ENCODE measurements around the gene VAMP5. TPM values are rescaled to one million over a fixed set of nuclear protein-coding genes. Genes with fewer than 3 reads are reported as not detected.

VAMP5 gene
- total and polyA plus RNA-seq, 2 donors (not counting 1 experiment from before 2014, with no cell fraction given): 16.9 to 28.6 TPM

DNA sequence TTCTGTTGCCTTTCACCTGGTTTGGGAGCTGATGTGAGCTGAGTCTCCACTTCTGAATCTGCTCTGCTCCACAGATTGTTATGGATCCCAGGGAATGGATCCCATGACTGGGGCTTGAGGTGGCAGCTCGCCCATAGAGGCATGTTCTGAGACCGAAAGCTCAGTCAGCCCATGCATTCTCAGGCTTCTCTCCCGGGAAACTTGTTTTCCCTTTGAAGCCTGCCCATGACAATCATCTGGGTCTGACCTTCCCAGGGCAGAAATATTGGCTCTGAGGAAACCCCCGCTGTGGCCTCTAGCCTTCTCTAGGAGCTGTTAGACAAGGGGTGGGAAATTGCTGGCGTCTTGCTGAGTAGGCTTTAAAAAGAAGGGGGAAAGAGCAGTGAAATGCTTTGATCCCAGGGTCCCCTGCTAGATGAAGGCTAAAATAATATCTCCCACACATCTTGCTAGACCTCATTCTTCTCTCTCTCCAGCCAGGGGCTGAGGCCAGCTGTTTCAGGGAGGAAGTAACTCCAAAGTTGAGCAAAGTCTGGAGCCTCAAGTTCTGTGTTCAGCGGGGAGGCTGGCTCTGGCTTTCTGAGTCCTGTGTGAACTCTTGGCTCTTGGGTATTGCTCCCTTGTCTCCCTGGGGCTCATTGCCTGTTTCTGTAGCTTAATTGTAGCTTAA, 4.8 kb upstream of the VAMP5 start:
- Mint-ChIP-seq H3K27ac (peak overlapping the region; percentile 96), H3K4me3 (peak overlapping the region; percentile 93), H3K27me3 (no peaks in the 10 kb centered on the region), H3K4me1 (peaks cover 45% of the 10 kb centered on the region), H3K9me3 (ENCODE audit: insufficient read depth) (no peaks in the 10 kb centered on the region)
- Histone ChIP-seq H2AFZ (ENCODE audit: insufficient read depth, low read depth, low read length, poor library complexity, severe bottlenecking) (no peak overlapping the region), H3K79me2 (ENCODE audit: control insufficient read depth, insufficient read depth, low read length) (peaks cover 37% of the 10 kb centered on the region), H3K4me2 (replicated peaks; ENCODE audit: low read depth, low read length, poor library complexity, severe bottlenecking) (peak overlapping the region; percentile 96), H3K27me3 (replicated peaks in 1 of 4; ENCODE audit: control extremely low read depth in 1 of 4, control insufficient read depth in 3 of 4, insufficient read depth in 4 of 4, low read length in 3 of 4) (no peaks in the 10 kb centered on the region), H3K4me1 (ENCODE audit: control insufficient read depth in 2 of 2, insufficient read depth in 2 of 2, low read length in 2 of 2) (peaks cover 23 to 44% of the 10 kb centered on the region in 2 donors), H3K9me3 (ENCODE audit: control extremely low read depth in 1 of 3, control insufficient read depth in 2 of 3, insufficient read depth in 1 of 3, low read length in 2 of 3) (no peaks in the 10 kb centered on the region), H3K27ac (ENCODE audit: low read length in 2 of 2) (peak overlapping the region in 1 of 2 donors; percentile 87), H3K9ac (ENCODE audit: low read length) (peak overlapping the region; percentile 91), H3K4me3 (ENCODE audit: control extremely low read depth in 1 of 5, extremely low read depth in 1 of 5, insufficient read depth in 1 of 5, low read depth in 2 of 5, low read length in 4 of 5) (peak overlapping the region in 4 of 5 experiments; percentile 50 to 97 (median 70)), H3K36me3 (replicated peaks in 1 of 2; ENCODE audit: control extremely low read depth in 1 of 2, control insufficient read depth in 1 of 2, extremely low read depth in 1 of 2, insufficient read depth in 2 of 2, low read length in 1 of 2) (peaks cover 0 to 23% of the 10 kb centered on the region in 2 experiments), H4K20me1 (ENCODE audit: control insufficient read depth, insufficient read depth, low read length, poor library complexity, severe bottlenecking) (peaks cover 7% of the 10 kb centered on the region)
- intact Hi-C loops (cut with micrococcal nuclease): no loop called here
- 58% methylated on average over 5 of the region's 6 CpGs for WGBS (ENCODE audit: insufficient coverage)
- ATAC-seq (ENCODE audit: low read depth) (no peak), DNase-seq (no peak)
- ChIA-PET CTCF (interaction anchor here (1.4 to 1.5 kb wide), 2 partner anchors 8 to 58 kb away, joined by 3 to 5 read pairs; no protein-coding TSS in a partner anchor), POLR2A (interaction anchor here (0.7 to 1.2 kb wide), 3 partner anchors 16 to 434 kb away, joined by 4 to 5 read pairs (median 4); partner anchors contain the start of genes MAT2A and RNF181)
- TF ChIP-seq EZH2 (IDR thresholded peaks at IDR 0.05; ENCODE audit: borderline replicate concordance, insufficient read depth, low read depth, low read length, poor library complexity, severe bottlenecking): no peak
- TF ChIP-seq, protein P1, sequence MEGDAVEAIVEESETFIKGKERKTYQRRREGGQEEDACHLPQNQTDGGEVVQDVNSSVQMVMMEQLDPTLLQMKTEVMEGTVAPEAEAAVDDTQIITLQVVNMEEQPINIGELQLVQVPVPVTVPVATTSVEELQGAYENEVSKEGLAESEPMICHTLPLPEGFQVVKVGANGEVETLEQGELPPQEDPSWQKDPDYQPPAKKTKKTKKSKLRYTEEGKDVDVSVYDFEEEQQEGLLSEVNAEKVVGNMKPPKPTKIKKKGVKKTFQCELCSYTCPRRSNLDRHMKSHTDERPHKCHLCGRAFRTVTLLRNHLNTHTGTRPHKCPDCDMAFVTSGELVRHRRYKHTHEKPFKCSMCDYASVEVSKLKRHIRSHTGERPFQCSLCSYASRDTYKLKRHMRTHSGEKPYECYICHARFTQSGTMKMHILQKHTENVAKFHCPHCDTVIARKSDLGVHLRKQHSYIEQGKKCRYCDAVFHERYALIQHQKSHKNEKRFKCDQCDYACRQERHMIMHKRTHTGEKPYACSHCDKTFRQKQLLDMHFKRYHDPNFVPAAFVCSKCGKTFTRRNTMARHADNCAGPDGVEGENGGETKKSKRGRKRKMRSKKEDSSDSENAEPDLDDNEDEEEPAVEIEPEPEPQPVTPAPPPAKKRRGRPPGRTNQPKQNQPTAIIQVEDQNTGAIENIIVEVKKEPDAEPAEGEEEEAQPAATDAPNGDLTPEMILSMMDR (IDR thresholded peaks at IDR 0.05): no peak

GRCh38 chr2:85580206-85580605, 4.0 kb upstream of the VAMP5 start:
- Mint-ChIP-seq H3K4me3 (peak overlapping the region; percentile 10), H3K9me3 (ENCODE audit: insufficient read depth) (no peaks in the 10 kb centered on the region), H3K27me3 (no peaks in the 10 kb centered on the region), H3K4me1 (peaks cover 52% of the 10 kb centered on the region), H3K27ac (no peak overlapping the region)
- Histone ChIP-seq H3K79me2 (ENCODE audit: control insufficient read depth, insufficient read depth, low read length) (peaks cover 44% of the 10 kb centered on the region), H3K36me3 (replicated peaks in 1 of 2; ENCODE audit: control extremely low read depth in 1 of 2, control insufficient read depth in 1 of 2, extremely low read depth in 1 of 2, insufficient read depth in 2 of 2, low read length in 1 of 2) (peaks cover 0 to 23% of the 10 kb centered on the region in 2 experiments), H3K4me3 (ENCODE audit: control extremely low read depth in 1 of 5, extremely low read depth in 1 of 5, insufficient read depth in 1 of 5, low read depth in 2 of 5, low read length in 4 of 5) (no peak overlapping the region), H4K20me1 (ENCODE audit: control insufficient read depth, insufficient read depth, low read length, poor library complexity, severe bottlenecking) (peaks cover 7% of the 10 kb centered on the region), H3K4me2 (replicated peaks; ENCODE audit: low read depth, low read length, poor library complexity, severe bottlenecking) (peak overlapping the region; percentile 96), H3K9me3 (ENCODE audit: control extremely low read depth in 1 of 3, control insufficient read depth in 2 of 3, insufficient read depth in 1 of 3, low read length in 2 of 3) (no peaks in the 10 kb centered on the region), H2AFZ (ENCODE audit: insufficient read depth, low read depth, low read length, poor library complexity, severe bottlenecking) (no peak overlapping the region), H3K4me1 (ENCODE audit: control insufficient read depth in 2 of 2, insufficient read depth in 2 of 2, low read length in 2 of 2) (peaks cover 29 to 52% of the 10 kb centered on the region in 2 donors), H3K9ac (ENCODE audit: low read length) (no peak overlapping the region), H3K27ac (ENCODE audit: low read length in 2 of 2) (no peak overlapping the region), H3K27me3 (replicated peaks in 1 of 4; ENCODE audit: control extremely low read depth in 1 of 4, control insufficient read depth in 3 of 4, insufficient read depth in 4 of 4, low read length in 3 of 4) (no peaks in the 10 kb centered on the region)
- ATAC-seq (ENCODE audit: low read depth): no peak
- no peak for DNase-seq
- intact Hi-C loops (cut with micrococcal nuclease): no loop called here
- ChIA-PET POLR2A (no interaction called here), CTCF (no interaction called here)
- TF ChIP-seq EZH2 (IDR thresholded peaks at IDR 0.05; ENCODE audit: borderline replicate concordance, insufficient read depth, low read depth, low read length, poor library complexity, severe bottlenecking): no peak
- TF ChIP-seq, protein P1 (IDR thresholded peaks at IDR 0.05): no peak
- WGBS (ENCODE audit: insufficient coverage): 87% methylated on average over 3 of the region's 3 CpGs

Data from B cell (primary cell).